Epithelial cell of proximal tubule (primary cell): ENCODE results near the gene RBM20. TPM values are rescaled to one million over a fixed set of nuclear protein-coding genes. Genes with fewer than 3 reads are reported as not detected.

Experiments
- DNase-seq: peaks from one replicate; pipeline ENCODE4 v3.0.0-alpha.2; 2011; ENCODE audit warnings: low read depth
- H3K4me3 ChIP-seq: 2 replicates; pipeline ENCODE4 v1.5.1; 2011; ENCODE audit warnings: low read depth, mild to moderate bottlenecking, low read length
- total RNA-seq: library from RNA; depleted of rRNA; stranded (reverse); fragments of >200 nt; gene quantifications from 2 replicates; pipeline ENCODE4 v1.2.3, GENCODE V29; 2015
- TF ChIP-seq, protein P1 (sequence below): conservative IDR thresholded peaks from 2 replicates; pipeline ENCODE4 v1.5.1; 2012; ENCODE audit warnings: low read depth, mild to moderate bottlenecking, low read length

Gene RBM20
- total RNA-seq, 1 donor from 2014 or later = 0.46 TPM

DNA sequence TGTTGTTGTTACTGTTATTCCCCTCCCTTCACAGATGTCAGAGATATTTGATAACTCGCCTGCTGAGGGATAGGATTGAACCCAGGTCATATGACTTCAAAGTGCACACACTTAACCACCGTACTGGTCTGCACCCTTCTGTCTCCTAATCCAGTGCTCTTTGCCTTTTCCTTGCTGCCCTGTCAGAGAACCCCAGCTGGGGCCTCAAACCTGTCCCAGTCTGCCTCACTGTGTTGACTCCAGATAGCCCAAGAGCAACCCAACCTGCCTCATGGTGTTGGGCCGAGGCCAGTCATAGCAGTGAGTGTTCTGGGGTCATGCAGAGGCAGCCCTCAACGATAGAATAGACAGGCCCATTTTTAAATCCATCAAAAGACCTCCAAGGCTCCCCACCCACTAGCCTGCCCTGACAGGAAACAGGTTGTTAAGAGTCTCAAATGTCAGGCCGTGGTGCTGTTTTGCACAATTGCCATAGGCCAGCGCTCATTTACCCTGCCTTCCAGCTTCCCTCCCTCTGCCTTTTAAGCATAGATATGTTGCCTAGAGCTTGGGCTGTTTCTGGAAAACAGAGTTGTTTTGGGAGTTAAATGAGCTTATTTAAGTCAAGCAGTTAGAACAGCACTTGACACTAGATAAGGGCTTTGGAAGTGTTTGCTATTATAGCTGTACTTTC is 190.6 kb downstream of the RBM20 start:
- DNase-seq = no peak
- no peak overlapping the region for H3K4me3 ChIP-seq

DNA sequence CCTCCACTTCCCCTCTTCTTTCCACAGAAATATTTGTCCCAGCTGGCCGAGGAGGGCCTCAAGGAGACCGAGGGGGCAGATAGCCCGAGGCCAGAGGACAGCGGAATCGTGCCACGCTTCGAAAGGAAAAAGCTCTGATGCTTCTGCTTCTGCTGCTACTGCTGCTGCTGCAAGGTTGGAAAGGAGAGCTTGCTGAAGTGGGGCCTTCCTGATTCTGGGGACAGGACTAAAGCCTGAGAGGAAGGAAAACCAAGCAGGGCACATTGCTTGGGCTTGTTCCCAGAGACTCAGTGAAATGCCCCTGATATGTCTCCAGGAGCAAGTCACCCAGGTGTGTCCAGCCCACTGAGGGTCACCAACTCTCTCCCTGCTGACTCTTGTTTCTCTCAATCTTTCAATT is 191.7 kb downstream of the RBM20 start:
- TF ChIP-seq, protein P1, sequence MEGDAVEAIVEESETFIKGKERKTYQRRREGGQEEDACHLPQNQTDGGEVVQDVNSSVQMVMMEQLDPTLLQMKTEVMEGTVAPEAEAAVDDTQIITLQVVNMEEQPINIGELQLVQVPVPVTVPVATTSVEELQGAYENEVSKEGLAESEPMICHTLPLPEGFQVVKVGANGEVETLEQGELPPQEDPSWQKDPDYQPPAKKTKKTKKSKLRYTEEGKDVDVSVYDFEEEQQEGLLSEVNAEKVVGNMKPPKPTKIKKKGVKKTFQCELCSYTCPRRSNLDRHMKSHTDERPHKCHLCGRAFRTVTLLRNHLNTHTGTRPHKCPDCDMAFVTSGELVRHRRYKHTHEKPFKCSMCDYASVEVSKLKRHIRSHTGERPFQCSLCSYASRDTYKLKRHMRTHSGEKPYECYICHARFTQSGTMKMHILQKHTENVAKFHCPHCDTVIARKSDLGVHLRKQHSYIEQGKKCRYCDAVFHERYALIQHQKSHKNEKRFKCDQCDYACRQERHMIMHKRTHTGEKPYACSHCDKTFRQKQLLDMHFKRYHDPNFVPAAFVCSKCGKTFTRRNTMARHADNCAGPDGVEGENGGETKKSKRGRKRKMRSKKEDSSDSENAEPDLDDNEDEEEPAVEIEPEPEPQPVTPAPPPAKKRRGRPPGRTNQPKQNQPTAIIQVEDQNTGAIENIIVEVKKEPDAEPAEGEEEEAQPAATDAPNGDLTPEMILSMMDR = no peak
- no peak overlapping the region for H3K4me3 ChIP-seq
- DNase-seq = no peak

More for the DNA sequence above, 190.6 kb downstream of the RBM20 start:
- TF ChIP-seq, protein P1 = no peak

DNA sequence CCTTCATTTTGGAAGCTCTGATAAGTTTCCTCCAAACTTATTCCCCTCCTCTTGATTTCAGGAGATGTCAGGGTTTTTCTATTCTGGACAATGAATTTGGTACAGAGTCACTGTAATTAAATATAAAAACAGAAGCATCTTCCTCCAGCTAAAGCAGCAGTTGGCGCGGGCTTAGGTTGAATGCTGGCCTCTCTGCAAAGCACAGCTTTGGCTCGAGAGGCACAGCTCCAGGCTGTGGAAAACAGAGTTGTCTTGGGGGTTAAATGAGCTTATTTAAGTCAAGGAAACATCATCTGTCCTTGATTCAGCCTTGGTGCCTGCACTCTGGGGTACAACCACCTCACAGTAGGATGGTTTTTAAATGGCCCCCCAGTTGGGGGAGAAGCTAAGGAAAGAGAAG is 192.6 kb downstream of the RBM20 start:
- H3K4me3 ChIP-seq = no peak overlapping the region
- TF ChIP-seq, protein P1 = no peak
- no peak for DNase-seq

DNA sequence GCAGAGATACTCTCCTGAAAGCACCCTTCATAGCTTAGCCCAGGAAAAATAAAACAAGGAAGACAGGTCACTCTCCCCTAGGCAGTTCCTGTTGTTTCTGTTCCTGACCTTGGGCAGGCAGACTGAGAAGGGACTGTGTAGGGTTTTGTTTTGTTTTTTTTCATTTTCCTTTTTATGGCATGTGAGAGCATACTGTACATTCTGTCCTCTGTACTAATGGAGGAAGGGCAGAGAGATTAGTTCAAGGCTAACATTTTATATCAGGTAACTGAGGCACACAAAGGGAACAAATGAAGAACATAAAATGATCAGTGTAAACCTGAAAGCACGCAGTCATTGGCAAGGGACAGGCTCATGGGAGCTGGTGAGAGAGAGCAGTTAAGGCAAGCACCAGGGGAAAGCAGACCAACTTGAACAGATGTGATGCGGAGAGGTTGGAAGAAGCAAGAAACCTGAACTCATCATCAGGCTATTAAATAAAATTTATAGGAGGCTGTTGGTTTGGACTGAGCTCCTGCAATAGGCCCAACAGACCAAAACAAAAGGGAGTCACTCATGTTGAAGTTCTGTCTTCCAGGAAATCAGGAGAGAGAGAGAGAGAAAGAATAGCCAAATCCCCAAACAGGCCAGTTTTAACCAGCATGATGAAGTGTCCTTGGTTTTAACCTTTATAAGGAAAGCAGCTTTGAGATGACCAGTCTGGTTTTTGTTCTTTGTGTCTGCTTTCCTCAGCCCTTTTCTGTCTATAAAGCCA is 193.5 kb downstream of the RBM20 start:
- no peak for DNase-seq
- H3K4me3 ChIP-seq = no peak overlapping the region
- TF ChIP-seq, protein P1 = no peak

DNA sequence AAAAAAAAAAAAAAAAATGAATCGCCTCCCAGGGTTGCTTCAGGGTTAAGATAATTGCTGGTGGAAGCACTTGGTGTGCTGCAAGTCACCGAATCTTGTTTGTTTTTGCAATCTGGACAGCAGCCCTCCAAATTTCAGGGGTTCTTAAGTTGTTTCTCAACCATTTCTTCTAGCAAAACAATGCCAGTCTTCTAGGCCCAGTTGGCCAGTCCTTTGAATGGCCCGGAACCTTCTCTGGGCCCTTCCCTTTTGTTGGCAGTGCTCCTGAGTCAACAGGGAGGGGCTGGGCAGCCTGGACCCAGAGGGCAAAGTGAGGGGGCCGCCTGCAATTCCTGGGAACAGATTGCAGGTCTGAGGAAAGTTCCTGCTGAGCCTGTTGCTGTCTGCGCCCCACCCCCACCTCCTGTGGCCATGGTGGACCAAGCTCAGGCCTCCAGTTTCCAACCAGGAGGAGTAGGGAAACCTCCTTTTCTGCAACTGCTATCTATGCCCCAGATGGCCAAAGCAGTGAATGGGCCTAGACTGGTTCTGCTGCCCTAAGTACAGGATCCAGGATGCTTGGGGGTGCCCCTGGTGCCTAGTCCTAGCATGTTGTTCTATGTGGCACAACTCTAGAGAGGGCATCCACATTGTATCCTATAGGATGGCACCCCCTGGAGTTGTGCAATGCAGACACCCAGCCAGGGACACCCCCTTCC is 196.2 kb downstream of the RBM20 start:
- no peak for DNase-seq

DNA sequence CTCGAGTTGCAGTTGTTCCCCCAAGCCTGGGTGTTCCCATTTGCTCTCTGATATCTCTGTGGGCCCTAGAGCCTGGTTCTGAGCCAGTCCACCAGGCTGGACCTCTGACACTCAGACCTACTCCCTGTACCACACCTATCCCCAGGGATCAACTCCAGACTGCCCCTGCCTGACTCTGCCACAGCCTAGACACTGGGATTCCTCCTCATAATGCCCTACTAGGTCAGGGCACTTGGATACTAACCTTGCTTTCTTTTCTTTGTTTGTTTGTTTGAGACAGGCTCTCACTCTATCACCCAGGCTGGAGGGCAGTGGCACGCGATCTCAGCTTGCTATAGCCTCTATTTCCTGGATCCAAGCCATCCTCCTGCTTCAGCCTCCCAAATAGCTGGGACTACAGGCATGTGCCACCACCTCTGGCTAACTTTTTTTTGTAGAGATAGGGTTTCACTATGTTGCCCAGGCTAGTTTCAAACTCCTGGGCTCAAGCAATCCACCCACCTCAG is 196.8 kb downstream of the RBM20 start:
- H3K4me3 ChIP-seq = no peak overlapping the region
- no peak for DNase-seq
- TF ChIP-seq, protein P1 = no peak

More for the DNA sequence above, 196.2 kb downstream of the RBM20 start:
- TF ChIP-seq, protein P1 = no peak
- H3K4me3 ChIP-seq = no peak overlapping the region
